Heart right ventricle (tissue), 16 donors: ENCODE measurements around the gene TCF12. TPM values are rescaled to one million over a fixed set of nuclear protein-coding genes. Genes with fewer than 3 reads are reported as not detected.

Experiments
- ATAC-seq, 8 donors: fragments of 200-7000 bp; cut with Tn5 transposase; one replicate each; pipeline ENCODE4 v1.9.1; 2020; ENCODE audit warnings: mild to moderate bottlenecking in 8 of 8, moderate library complexity in 8 of 8, moderate number of reproducible peaks in 1 of 8
- DNase-seq, 2 donors: peaks; one replicate each; pipeline ENCODE4 v3.0.0-alpha.2; 2020
- H3K27ac ChIP-seq, 10 donors: fragments of 200-600 bp; sonication (generic) in 2 of 10; one replicate each; pipeline versions ENCODE4 v1.5.0 to v1.8.0; 2020 to 2022; ENCODE audit warnings: mild to moderate bottlenecking in 3 of 10
- H3K27me3 ChIP-seq, 7 donors: fragments of 200-600 bp; one replicate each; pipeline ENCODE4 v1.8.0; 2021 to 2022; ENCODE audit warnings: mild to moderate bottlenecking in 2 of 7
- H3K36me3 ChIP-seq, 9 donors: fragments of 200-600 bp; sonication (generic) in 1 of 9; one replicate each; pipeline versions ENCODE4 v1.5.0 to v1.8.0; 2020 to 2022; ENCODE audit warnings: mild to moderate bottlenecking in 2 of 9
- H3K4me1 ChIP-seq, 9 donors: fragments of 200-600 bp; sonication (generic) in 1 of 9; one replicate each; pipeline versions ENCODE4 v1.5.0 to v1.8.0; 2020 to 2022; ENCODE audit warnings: mild to moderate bottlenecking in 4 of 9
- H3K4me3 ChIP-seq, 10 donors: fragments of 200-600 bp; sonication (generic) in 2 of 10; one replicate each; pipeline versions ENCODE4 v1.5.0 to v1.8.0; 2020 to 2022; ENCODE audit warnings: mild to moderate bottlenecking in 7 of 10, moderate library complexity in 2 of 10
- H3K9me3 ChIP-seq, 11 donors: fragments of 200-600 bp in 10 of 11; sonication (generic) in 2 of 11; one replicate each; pipeline versions ENCODE4 v1.5.0 to v1.8.0; 2013 to 2022; ENCODE audit warnings: mild to moderate bottlenecking in 2 of 11, control low read depth in 1 of 11, moderate library complexity in 1 of 11
- WGBS, 2 donors: extraction: QIAGEN DNeasy Blood & Tissue Kit; methylation state at CpG; one replicate each; pipeline ENCODE4 v1.1.7; 2013; ENCODE audit warnings: inconsistent platforms in 1 of 2; 5-methylcytosine and 5-hydroxymethylcytosine counted together
- intact Hi-C, 10 donors: fragments of 100-400 bp; cut with DNase I; formaldehyde crosslinking; loops; one replicate each; pipeline versions ENCODE4 v1.11.1 to v1.14.2; 2022
- polyA plus RNA-seq, 2 donors: library from polyadenylated mRNA; stranded (reverse); fragments of 200-250 nt; gene quantifications; one replicate each; pipeline ENCODE4 v1.2.3, GENCODE V29; 2013
- total RNA-seq, 10 donors: library from RNA; stranded (reverse); fragmentation: NEBNext Ultra II Directional in 3 of 10; extraction: Animal tissue kit (Norgen Biotek cat#: 25700) in 3 of 10; gene quantifications; one replicate each; pipeline versions ENCODE4 v1.2.1 to v1.2.4, GENCODE V29; 2021 to 2023
- TF ChIP-seq, protein P1 (sequence below), 9 donors: fragments of 200-600 bp; sonication (generic) in 2 of 9; IDR thresholded peaks; one replicate each; pipeline versions ENCODE4 v1.5.0 to v1.8.0; 2021 to 2022; ENCODE audit warnings: antibody characterized with exemption in 9 of 9, mild to moderate bottlenecking in 5 of 9, moderate library complexity in 1 of 9
- donor health status: Arrhythmogenic right ventricular cardiomyopathy.
- donor health status: ischemic (EF 13 %, LVEDD 7.1; RV severe dilation, severe dysfunction).
- donor health status: healthy with polysubstance abuse.
- donor health status: DM: no; HTN: yes; CAD: no.
- donor health status: DM: no; HTN: no; CAD: no.
- donor health status: ischemic (EF 25% LVEDD 6.9; RV normal size, moderate dysfunction).
- donor health status: ischemic (EF 25% LVEDD 5.7; RV mildly dilated, moderate dysfunction).
- donor health status: healthy.
- donor health status: DM: yes; HTN: yes; CAD: no.
- donor health status: Ischemic cardiomyopathy.
- donor health status: ischemic (EF 35%, LVEDD 5.7; RV mildly dilated, moderate dysfunction).
- donor health status: nonischemic (EF 11% LVEDD 7.7; RV severe dilation, severe dysfunction).
- donor health status: DM: yes; HTN: yes; CAD: no.
- donor health status: PGD.
- donor health status: ischemic (EF 29% LVEDD 5.4; RV normal size, mild dysfunction).
- donor health status: nonischemic (EF 23%, LVEDD 6.1; RV moderate dilation, normal function).

Gene TCF12
- total and polyA plus RNA-seq, 12 donors = 8.7 to 55.7 (median 38.4) TPM

- WGBS, 2 donors = 96 to 97% methylated on average over 6 of the region's 6 CpGs
- H3K27ac ChIP-seq = no peak overlapping the region
- intact Hi-C loops = no loop called here
- H3K27me3 ChIP-seq = no peaks in the 10 kb centered on the region
- peaks cover 0 to 8% (median 0%) of the 10 kb centered on the region in 9 donors for H3K36me3 ChIP-seq
- ATAC-seq (no peak), DNase-seq (no peak)
- no peak overlapping the region for H3K4me3 ChIP-seq
- TF ChIP-seq, protein P1, sequence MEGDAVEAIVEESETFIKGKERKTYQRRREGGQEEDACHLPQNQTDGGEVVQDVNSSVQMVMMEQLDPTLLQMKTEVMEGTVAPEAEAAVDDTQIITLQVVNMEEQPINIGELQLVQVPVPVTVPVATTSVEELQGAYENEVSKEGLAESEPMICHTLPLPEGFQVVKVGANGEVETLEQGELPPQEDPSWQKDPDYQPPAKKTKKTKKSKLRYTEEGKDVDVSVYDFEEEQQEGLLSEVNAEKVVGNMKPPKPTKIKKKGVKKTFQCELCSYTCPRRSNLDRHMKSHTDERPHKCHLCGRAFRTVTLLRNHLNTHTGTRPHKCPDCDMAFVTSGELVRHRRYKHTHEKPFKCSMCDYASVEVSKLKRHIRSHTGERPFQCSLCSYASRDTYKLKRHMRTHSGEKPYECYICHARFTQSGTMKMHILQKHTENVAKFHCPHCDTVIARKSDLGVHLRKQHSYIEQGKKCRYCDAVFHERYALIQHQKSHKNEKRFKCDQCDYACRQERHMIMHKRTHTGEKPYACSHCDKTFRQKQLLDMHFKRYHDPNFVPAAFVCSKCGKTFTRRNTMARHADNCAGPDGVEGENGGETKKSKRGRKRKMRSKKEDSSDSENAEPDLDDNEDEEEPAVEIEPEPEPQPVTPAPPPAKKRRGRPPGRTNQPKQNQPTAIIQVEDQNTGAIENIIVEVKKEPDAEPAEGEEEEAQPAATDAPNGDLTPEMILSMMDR (IDR thresholded peaks at IDR 0.05) = no peak
- peaks cover 2 to 56% (median 38%) of the 10 kb centered on the region in 9 donors for H3K4me1 ChIP-seq
- H3K9me3 ChIP-seq = no peaks in the 10 kb centered on the region
Observed at GRCh38 chr15:56991017-56991416, 72.6 kb downstream of the TCF12 start.

- no peak for DNase-seq
- H3K27me3 ChIP-seq = no peaks in the 10 kb centered on the region
- ATAC-seq = no peak
- 91 to 92% methylated on average over 3 of the region's 3 CpGs for WGBS, 2 donors
- TF ChIP-seq, protein P1 (IDR thresholded peaks at IDR 0.05) = no peak
- intact Hi-C loops = no loop called here
- H3K4me1 ChIP-seq = peaks cover 2 to 44% (median 28%) of the 10 kb centered on the region in 9 donors
- no peak overlapping the region for H3K4me3 ChIP-seq
- peaks cover 0 to 8% (median 0%) of the 10 kb centered on the region in 9 donors for H3K36me3 ChIP-seq
- H3K27ac ChIP-seq = no peak overlapping the region
- peaks cover 0 to 3% (median 0%) of the 10 kb centered on the region in 11 donors for H3K9me3 ChIP-seq
Observed at GRCh38 chr15:56992725-56993124, 74.3 kb downstream of the TCF12 start.

- no peak for ATAC-seq
- H3K9me3 ChIP-seq = peaks cover 0 to 3% (median 0%) of the 10 kb centered on the region in 11 donors
- peaks cover 0 to 29% (median 13%) of the 10 kb centered on the region in 9 donors for H3K4me1 ChIP-seq
- H3K36me3 ChIP-seq = peaks cover 0 to 8% (median 0%) of the 10 kb centered on the region in 9 donors
- DNase-seq = no peak
- intact Hi-C loops = no loop called here
- H3K27me3 ChIP-seq = no peaks in the 10 kb centered on the region
- H3K4me3 ChIP-seq = no peak overlapping the region
- TF ChIP-seq, protein P1 (IDR thresholded peaks at IDR 0.05) = no peak
- no peak overlapping the region for H3K27ac ChIP-seq
Observed at GRCh38 chr15:56994280-56994679, 75.8 kb downstream of the TCF12 start.

GRCh38 chr15:56996093-56996492 lies 77.6 kb downstream of the TCF12 start:
- Histone ChIP-seq H3K27ac (no peak overlapping the region), H3K4me1 (peaks cover 0 to 13% (median 5%) of the 10 kb centered on the region in 9 donors), H3K9me3 (peaks cover 0 to 3% (median 0%) of the 10 kb centered on the region in 11 donors), H3K27me3 (no peaks in the 10 kb centered on the region), H3K36me3 (peaks cover 0 to 8% (median 0%) of the 10 kb centered on the region in 9 donors), H3K4me3 (no peak overlapping the region)
- ATAC-seq = no peak
- TF ChIP-seq, protein P1 (IDR thresholded peaks at IDR 0.05) = no peak
- intact Hi-C loops = no loop called here
- no peak for DNase-seq
